WI38 (cell line): ENCODE data around the gene AHSG.

Experiments used
- H3K4me3 ChIP-seq: 2 replicates; pipeline ENCODE4 v1.5.1; 2011; ENCODE audit warnings: low read depth, mild to moderate bottlenecking, control low read depth, low read length
- TF ChIP-seq, protein P1 (sequence below): IDR thresholded peaks from 2 replicates; pipeline ENCODE4 v1.5.1; 2012; ENCODE audit warnings: low read depth, mild to moderate bottlenecking, control low read depth, low read length

Gene AHSG

DNA sequence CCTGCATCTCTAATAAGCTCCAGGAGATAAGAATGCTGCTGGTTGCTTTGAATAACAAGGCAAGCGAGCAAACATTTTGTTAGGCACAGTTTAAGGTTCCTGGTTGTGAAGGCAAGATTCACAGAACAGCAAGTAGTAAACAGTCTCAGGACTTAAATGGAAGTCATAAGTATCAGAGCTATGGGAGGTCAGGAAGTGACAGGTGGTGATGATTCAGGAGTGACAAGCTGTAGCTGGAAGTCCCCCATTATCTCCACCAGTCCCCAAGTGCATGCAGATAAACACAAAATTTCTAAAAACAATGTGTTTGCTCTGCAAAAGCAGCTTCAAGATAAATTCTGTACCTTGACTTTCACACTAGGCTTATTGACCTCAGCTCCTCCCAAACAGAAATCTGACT, 30.6 kb downstream of the AHSG start:
- no peak overlapping the region for H3K4me3 ChIP-seq
- TF ChIP-seq, protein P1, sequence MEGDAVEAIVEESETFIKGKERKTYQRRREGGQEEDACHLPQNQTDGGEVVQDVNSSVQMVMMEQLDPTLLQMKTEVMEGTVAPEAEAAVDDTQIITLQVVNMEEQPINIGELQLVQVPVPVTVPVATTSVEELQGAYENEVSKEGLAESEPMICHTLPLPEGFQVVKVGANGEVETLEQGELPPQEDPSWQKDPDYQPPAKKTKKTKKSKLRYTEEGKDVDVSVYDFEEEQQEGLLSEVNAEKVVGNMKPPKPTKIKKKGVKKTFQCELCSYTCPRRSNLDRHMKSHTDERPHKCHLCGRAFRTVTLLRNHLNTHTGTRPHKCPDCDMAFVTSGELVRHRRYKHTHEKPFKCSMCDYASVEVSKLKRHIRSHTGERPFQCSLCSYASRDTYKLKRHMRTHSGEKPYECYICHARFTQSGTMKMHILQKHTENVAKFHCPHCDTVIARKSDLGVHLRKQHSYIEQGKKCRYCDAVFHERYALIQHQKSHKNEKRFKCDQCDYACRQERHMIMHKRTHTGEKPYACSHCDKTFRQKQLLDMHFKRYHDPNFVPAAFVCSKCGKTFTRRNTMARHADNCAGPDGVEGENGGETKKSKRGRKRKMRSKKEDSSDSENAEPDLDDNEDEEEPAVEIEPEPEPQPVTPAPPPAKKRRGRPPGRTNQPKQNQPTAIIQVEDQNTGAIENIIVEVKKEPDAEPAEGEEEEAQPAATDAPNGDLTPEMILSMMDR = no peak

DNA sequence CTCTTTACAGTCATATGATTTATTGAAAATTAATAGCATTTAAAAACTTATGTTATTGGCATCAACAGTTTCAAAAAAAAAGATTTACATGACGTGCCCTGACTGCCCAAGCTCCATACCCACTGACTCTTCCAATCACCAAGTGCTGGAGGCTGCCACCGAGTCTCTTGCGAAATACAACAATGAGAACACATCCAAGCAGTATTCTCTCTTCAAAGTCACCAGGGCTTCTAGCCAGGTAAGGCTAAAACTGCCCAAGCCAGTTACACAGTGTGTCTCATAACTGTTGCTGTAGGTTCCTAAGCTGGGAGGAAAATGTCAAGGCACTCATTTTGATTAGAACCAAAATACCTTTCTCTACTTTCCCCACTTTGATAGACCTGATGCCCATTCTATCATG, 31.8 kb downstream of the AHSG start:
- TF ChIP-seq, protein P1 = no peak

DNA sequence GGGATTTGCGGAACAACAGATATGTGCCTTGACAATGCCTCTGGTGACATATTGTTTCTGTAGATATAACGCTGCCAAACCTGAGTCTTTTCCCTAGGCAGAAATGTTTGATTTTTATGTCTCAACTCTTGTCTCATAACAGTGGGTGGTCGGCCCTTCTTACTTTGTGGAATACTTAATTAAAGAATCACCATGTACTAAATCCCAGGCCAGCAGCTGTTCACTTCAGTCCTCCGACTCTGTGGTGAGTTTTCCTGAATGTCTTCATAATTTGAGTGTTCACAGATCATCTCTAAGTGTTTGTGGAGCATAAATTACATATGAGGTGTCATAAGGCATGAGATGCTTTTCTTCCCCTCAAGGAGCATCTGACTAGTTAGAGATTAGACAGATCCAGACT, 33.2 kb downstream of the AHSG start:
- no peak overlapping the region for H3K4me3 ChIP-seq
- TF ChIP-seq, protein P1 = no peak

More for the DNA sequence above, 31.8 kb downstream of the AHSG start:
- no peak overlapping the region for H3K4me3 ChIP-seq

DNA sequence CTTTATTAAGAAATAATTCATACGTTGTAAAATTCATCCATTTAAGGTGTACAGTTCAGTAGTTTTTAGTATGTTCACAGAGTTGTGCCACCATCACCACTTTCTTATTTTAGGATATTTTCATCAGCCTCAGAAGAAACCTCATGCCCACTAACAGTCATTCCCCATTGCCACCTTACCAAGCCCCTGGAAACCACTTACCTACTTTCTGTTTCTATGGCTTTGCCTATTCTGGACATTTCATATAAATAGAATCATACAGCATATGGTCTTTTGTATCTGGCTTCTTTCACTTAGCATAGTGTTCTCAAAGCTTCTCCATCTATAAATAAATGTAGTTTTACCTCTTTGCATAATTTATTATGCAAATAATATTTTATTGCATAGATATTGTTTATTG, 34.0 kb downstream of the AHSG start:
- TF ChIP-seq, protein P1 = no peak
- H3K4me3 ChIP-seq = no peak overlapping the region

DNA sequence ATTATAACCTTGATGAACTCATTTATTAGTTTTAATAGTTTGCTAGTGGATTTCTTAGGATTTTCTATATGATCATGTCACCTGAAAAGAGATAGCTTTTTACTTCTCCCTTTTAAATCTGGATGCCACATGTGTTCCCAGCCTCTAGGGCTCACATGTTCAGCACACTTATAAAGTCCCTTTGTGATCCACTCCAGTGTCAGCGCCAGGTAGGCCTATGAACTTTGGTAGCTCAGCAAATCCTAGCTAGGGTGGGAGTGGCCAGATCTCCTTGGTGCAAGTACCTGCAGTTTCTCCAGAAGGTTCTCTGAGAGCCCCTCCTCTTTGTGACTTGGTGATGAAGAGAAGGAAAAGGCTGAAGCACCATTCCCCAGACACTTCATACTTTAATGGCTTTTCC, 36.0 kb downstream of the AHSG start:
- TF ChIP-seq, protein P1 = no peak
- H3K4me3 ChIP-seq = no peak overlapping the region

DNA sequence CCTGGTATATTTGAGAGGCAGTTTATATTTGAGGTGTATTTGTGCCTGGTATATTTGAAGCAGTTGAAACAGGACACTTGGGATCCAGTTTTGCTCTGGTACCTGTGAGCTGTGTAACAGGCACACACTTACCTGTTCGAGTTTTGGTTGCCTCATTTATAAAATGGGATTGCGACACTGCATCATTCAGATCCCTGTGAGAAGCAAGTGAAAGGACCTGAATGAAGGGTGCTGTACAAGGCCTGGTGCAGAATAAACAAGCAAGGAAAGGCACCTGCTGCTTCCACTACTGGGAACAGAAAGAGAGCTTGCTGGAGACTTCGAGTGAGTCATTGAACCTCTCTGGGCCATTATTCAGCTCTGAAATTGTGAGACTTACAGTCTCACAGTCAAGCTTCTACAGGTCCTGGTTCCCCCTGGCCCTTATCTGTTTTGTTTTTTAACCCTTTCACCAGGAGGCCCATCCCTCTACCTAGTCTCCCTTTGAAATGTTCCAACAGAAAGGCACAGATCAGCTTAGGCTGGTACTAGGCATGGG, 38.9 kb downstream of the AHSG start:
- TF ChIP-seq, protein P1 = no peak
- H3K4me3 ChIP-seq = no peak overlapping the region

DNA sequence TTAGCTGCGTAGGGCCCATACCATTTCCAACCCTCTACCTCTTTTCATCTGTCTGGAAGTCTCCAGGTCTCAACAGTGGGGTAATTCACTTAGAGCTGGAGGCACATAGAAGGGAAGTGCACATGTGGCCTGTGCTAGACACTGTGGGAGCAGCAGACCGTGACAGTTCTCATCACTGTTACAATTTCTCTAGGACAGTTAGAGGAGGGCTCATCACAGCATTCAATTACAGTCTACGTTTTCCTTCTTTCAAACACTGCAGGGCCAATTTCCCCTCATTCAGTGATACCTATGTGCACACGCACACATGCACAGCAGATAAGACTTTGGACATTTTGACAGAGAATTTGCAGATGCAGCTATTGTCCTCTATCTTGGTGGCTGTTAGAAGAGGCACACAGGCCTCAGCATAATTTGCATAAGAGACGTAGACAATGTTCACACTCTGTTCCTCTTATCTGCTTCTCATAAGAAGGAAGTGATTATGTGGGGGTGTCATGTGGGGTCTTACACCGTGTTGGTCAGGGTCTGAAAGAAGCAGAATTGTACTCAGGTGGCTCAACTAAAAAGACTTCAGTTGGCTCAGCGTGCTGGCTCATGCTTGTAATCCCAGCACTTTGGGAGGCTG, 40.3 kb downstream of the AHSG start:
- TF ChIP-seq, protein P1 = no peak
- H3K4me3 ChIP-seq = no peak overlapping the region
